Measurements from ENCODE around the gene GABBR2.

DNA sequence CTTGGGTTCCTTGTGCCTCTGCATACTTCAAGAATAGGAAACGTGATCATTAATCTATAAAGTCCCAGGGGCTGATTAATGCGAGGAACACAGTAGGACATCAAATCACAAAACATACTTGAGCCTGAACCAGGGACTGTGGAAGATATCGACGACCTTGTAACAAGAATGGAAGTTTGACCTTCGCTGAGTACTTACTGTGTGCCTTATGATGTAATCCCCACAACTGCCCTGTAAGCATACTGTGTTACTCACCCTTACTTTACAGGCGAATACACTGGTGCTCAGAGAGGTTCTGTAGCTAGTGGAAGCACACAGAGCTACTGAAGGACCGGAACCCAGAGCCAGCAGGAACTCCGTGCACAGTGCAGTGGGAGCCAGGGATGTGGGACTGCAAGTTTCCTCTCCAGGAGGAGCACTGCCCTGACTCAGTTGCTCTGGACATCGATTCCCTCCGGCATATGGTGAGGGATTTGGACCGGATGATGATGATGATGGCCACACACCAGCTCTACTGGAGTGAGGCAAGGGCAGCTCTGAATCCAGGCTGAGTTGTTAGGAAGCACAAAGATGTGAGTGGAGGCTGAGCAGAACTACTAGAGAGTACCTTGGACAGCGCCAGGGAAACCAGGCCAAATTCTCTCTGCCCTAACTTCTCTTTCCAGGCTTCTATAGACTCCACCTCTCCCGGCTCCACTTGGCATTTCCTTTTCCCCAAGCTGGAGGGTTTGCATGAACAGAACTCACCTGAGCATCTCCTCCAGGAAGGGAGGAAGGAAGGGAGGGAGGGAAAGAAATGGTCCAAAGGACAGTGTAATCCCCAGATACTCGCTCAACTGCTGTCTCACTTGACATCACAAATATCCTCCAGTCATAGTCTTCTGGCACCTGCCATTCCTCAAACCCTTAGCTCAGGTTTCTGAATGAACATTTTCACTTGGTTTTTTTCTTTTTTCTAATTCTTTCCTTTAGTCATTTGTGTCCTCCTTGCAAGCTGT is 1.5 kb upstream of the GABBR2 start:
- TF ChIP-seq, protein P1, sequence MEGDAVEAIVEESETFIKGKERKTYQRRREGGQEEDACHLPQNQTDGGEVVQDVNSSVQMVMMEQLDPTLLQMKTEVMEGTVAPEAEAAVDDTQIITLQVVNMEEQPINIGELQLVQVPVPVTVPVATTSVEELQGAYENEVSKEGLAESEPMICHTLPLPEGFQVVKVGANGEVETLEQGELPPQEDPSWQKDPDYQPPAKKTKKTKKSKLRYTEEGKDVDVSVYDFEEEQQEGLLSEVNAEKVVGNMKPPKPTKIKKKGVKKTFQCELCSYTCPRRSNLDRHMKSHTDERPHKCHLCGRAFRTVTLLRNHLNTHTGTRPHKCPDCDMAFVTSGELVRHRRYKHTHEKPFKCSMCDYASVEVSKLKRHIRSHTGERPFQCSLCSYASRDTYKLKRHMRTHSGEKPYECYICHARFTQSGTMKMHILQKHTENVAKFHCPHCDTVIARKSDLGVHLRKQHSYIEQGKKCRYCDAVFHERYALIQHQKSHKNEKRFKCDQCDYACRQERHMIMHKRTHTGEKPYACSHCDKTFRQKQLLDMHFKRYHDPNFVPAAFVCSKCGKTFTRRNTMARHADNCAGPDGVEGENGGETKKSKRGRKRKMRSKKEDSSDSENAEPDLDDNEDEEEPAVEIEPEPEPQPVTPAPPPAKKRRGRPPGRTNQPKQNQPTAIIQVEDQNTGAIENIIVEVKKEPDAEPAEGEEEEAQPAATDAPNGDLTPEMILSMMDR (optimal IDR thresholded peaks at IDR 0.05 in 1 of 3, IDR thresholded peaks at IDR 0.05 in 1 of 3, conservative IDR thresholded peaks at IDR 0.05 in 1 of 3; ENCODE audit: extremely low read depth in 1 of 3, insufficient read depth in 2 of 3, low read length in 3 of 3): no peak
- TF ChIP-seq EZH2 (IDR thresholded peaks at IDR 0.05; ENCODE audit: low read length): no peak
